Iris pigment epithelial cell (primary cell): ENCODE data around the gene FERMT2.

ENCODE experiments used
- DNase-seq: peaks from one replicate; pipeline ENCODE4 v3.0.0-alpha.2; 2011; ENCODE audit warnings: low read depth

FERMT2 gene

GRCh38 chr14:52862632-52863333 is 88.1 kb downstream of the FERMT2 start:
- DNase-seq: peak; percentile 91

- DNase-seq: no peak
These were observed 89.4 kb downstream of the FERMT2 start for GRCh38 chr14:52861403-52861802.

- DNase-seq: no peak
These were observed 89.9 kb downstream of the FERMT2 start for GRCh38 chr14:52860910-52861309.

GRCh38 chr14:52860209-52860608 is 90.6 kb downstream of the FERMT2 start:
- DNase-seq: no peak

- DNase-seq: no peak
These were observed 94.7 kb downstream of the FERMT2 start for GRCh38 chr14:52856139-52856538.

- DNase-seq: no peak
These were observed 97.4 kb downstream of the FERMT2 start for GRCh38 chr14:52853522-52853854.

- no peak for DNase-seq
These were observed 97.9 kb downstream of the FERMT2 start for GRCh38 chr14:52852810-52853521.

- no peak for DNase-seq
These were observed 100.4 kb downstream of the FERMT2 start for GRCh38 chr14:52850451-52850909.

GRCh38 chr14:52848626-52849025 is 102.2 kb downstream of the FERMT2 start:
- no peak for DNase-seq

- DNase-seq: no peak
These were observed 104.3 kb downstream of the FERMT2 start for GRCh38 chr14:52846591-52846990.

GRCh38 chr14:52845081-52845480 is 105.8 kb downstream of the FERMT2 start:
- no peak for DNase-seq

GRCh38 chr14:52844262-52845060 is 106.4 kb downstream of the FERMT2 start:
- DNase-seq: no peak

- peak; percentile 60 for DNase-seq
These were observed 110.0 kb downstream of the FERMT2 start for GRCh38 chr14:52840877-52841276.

- DNase-seq: no peak
These were observed 113.4 kb downstream of the FERMT2 start for GRCh38 chr14:52837451-52837850.

GRCh38 chr14:52836063-52836462 is 114.8 kb downstream of the FERMT2 start:
- DNase-seq: peak; percentile 14

GRCh38 chr14:52835122-52835903 is 115.5 kb downstream of the FERMT2 start:
- DNase-seq: peak; percentile 78

GRCh38 chr14:52834440-52834842 is 116.4 kb downstream of the FERMT2 start:
- peak; percentile 94 for DNase-seq

- DNase-seq: no peak
These were observed 117.0 kb downstream of the FERMT2 start for GRCh38 chr14:52833891-52834290.

GRCh38 chr14:52829527-52830185 is 121.2 kb downstream of the FERMT2 start:
- no peak for DNase-seq

GRCh38 chr14:52827426-52827825 is 123.4 kb downstream of the FERMT2 start:
- DNase-seq: no peak

GRCh38 chr14:52825085-52825484 is 125.8 kb downstream of the FERMT2 start:
- DNase-seq: no peak
